Measurements from ENCODE around the gene TTC34. TPM values are rescaled to one million over a fixed set of nuclear protein-coding genes. Genes with fewer than 3 reads are reported as not detected.

Gene TTC34
- total and polyA plus RNA-seq, 2 of the 13 experiments (the other 11 are each of a cell fraction or from before 2014, with no cell fraction given), result 0.07 to 0.11 TPM

- CTCF ChIA-PET (ENCODE audit: low intra/inter-chr PET ratio, low total read pairs), result no interaction called here
- Histone ChIP-seq H3K4me3 (replicated peaks in 1 of 3; ENCODE audit: insufficient read depth in 1 of 3, low read depth in 2 of 3, low read length in 3 of 3) (no peak overlapping the region), H3K4me1 (ENCODE audit: insufficient read depth, low read length) (no peaks in the 10 kb centered on the region), H3K9me3 (ENCODE audit: low read length) (no peaks in the 10 kb centered on the region), H3K36me3 (replicated peaks in 1 of 2; ENCODE audit: control insufficient read depth in 1 of 2, insufficient read depth in 2 of 2, low read length in 2 of 2) (no peaks in the 10 kb centered on the region), H3K27ac (ENCODE audit: extremely low read length, insufficient read depth, low read length) (no peak overlapping the region), H3K9ac (ENCODE audit: insufficient read depth, low read depth, low read length) (no peak overlapping the region), H3K79me2 (ENCODE audit: insufficient read depth, low read length) (no peaks in the 10 kb centered on the region), H2AFZ (ENCODE audit: low read length) (no peak overlapping the region), H4K20me1 (ENCODE audit: insufficient read depth, low read length) (no peaks in the 10 kb centered on the region), H3K4me2 (ENCODE audit: low read depth, low read length) (no peak overlapping the region), H3K27me3 (ENCODE audit: control insufficient read depth in 1 of 2, insufficient read depth in 2 of 2, low read length in 2 of 2) (peaks cover 13 to 76% of the 10 kb centered on the region in 2 experiments)
- peak in 1 of 2 experiments; percentile 77; a peak in 3 of 4 replicates for TF ChIP-seq MAFK (conservative IDR thresholded peaks at IDR 0.05 in 1 of 2, IDR thresholded peaks at IDR 0.05 in 1 of 2; ENCODE audit: low read length in 2 of 2)
- peak; percentile 56 for TF ChIP-seq MAFF (IDR thresholded peaks at IDR 0.05; ENCODE audit: low read depth, low read length)
- no peak for TF ChIP-seq ZBTB7A (CRISPR knock-in tag; IDR thresholded peaks at IDR 0.05)
- no peak for ATAC-seq
- DNase-seq (ENCODE audit: low spot score), result no peak
- no peak for FAIRE-seq
- intact Hi-C loops (cut with micrococcal nuclease; ENCODE audit: unreplicated experiment), result no loop called here
- WGBS (ENCODE audit: low lambda C conversion rate), result 46% methylated on average over 12 of the region's 12 CpGs
- POLR2A ChIA-PET, result no interaction called here
- BruUV-seq (replicated peaks), result no TSS peak
- in situ Hi-C loops (cut with HindIII; ENCODE audit: extremely low pct_ligation_motif_present, low pct_unique_long_range_greater_than_20kb), result no loop called here
These were observed 36.3 kb upstream of the TTC34 start for GRCh38 chr1:2837823-2838222.

- intact Hi-C loops (cut with micrococcal nuclease; ENCODE audit: unreplicated experiment) (no loop called here), in situ Hi-C loops (cut with HindIII; ENCODE audit: extremely low pct_ligation_motif_present, low pct_unique_long_range_greater_than_20kb) (no loop called here)
- no peaks in the 10 kb centered on the region for H4K20me1 ChIP-seq (ENCODE audit: insufficient read depth, low read length)
- no TSS peak for BruUV-seq (replicated peaks)
- CTCF ChIA-PET (ENCODE audit: low intra/inter-chr PET ratio, low total read pairs), result no interaction called here
- H3K9me3 ChIP-seq (ENCODE audit: low read length), result no peaks in the 10 kb centered on the region
- no peak overlapping the region for H3K27ac ChIP-seq (ENCODE audit: extremely low read length, insufficient read depth, low read length)
- peaks cover 13 to 77% of the 10 kb centered on the region in 2 experiments for H3K27me3 ChIP-seq (ENCODE audit: control insufficient read depth in 1 of 2, insufficient read depth in 2 of 2, low read length in 2 of 2)
- no peaks in the 10 kb centered on the region for H3K4me1 ChIP-seq (ENCODE audit: insufficient read depth, low read length)
- no peak overlapping the region for H3K4me2 ChIP-seq (ENCODE audit: low read depth, low read length)
- no peak overlapping the region for H3K4me3 ChIP-seq (replicated peaks in 1 of 3; ENCODE audit: insufficient read depth in 1 of 3, low read depth in 2 of 3, low read length in 3 of 3)
- 4% methylated on average over 9 of the region's 11 CpGs for WGBS (ENCODE audit: low lambda C conversion rate)
- FAIRE-seq (no peak), ATAC-seq (no peak), DNase-seq (ENCODE audit: low spot score) (no peak)
- H3K79me2 ChIP-seq (ENCODE audit: insufficient read depth, low read length), result no peaks in the 10 kb centered on the region
- no peak for TF ChIP-seq SP1 (IDR thresholded peaks at IDR 0.05)
- TF ChIP-seq SP1 (CRISPR knock-in tag; IDR thresholded peaks at IDR 0.05), result no peak
- TF ChIP-seq ZNF691 (CRISPR knock-in tag; IDR thresholded peaks at IDR 0.05; ENCODE audit: borderline replicate concordance, low read depth), result no peak
- no peak for TF ChIP-seq HCFC1 (IDR thresholded peaks at IDR 0.05; ENCODE audit: low read depth, low read length)
- no peak for TF ChIP-seq ZNF207 (IDR thresholded peaks at IDR 0.05; ENCODE audit: borderline replicate concordance)
- no peak for TF ChIP-seq ZBTB25 (CRISPR knock-in tag; IDR thresholded peaks at IDR 0.05)
- H3K36me3 ChIP-seq (replicated peaks in 1 of 2; ENCODE audit: control insufficient read depth in 1 of 2, insufficient read depth in 2 of 2, low read length in 2 of 2), result no peaks in the 10 kb centered on the region
- POLR2A ChIA-PET, result no interaction called here
- no peak overlapping the region for H2AFZ ChIP-seq (ENCODE audit: low read length)
- H3K9ac ChIP-seq (ENCODE audit: insufficient read depth, low read depth, low read length), result no peak overlapping the region
These were observed 35.8 kb upstream of the TTC34 start for GRCh38 chr1:2837316-2837715.

All from HepG2 (cell line).